GM12878 (cell line): Measurements from ENCODE around the gene DLEC1.

ENCODE experiments used
- EZH2 ChIP-seq: IDR thresholded peaks from 2 replicates; pipeline ENCODE4 v1.6.1; 2012; ENCODE audit warnings: low read depth, mild to moderate bottlenecking, control low read depth, inconsistent platforms, low read length, borderline replicate concordance; ENCODE audit not compliant: control insufficient read depth
- NR2C2 ChIP-seq: IDR thresholded peaks from 2 replicates; pipeline ENCODE4 v1.6.1; 2011; ENCODE audit warnings: borderline replicate concordance, low read depth; ENCODE audit not compliant: control insufficient read depth, insufficient read length
- POLR2A ChIP-seq: IDR thresholded peaks from 2 replicates; pipeline ENCODE4 v1.6.1; 2011; ENCODE audit warnings: low read depth, mild to moderate bottlenecking, low read length
- POLR2AphosphoS5 ChIP-seq: IDR thresholded peaks from 2 replicates; pipeline ENCODE4 v1.6.1; 2011; ENCODE audit warnings: mild to moderate bottlenecking, low read length, inconsistent platforms
- SPI1 ChIP-seq: IDR thresholded peaks from 2 replicates; pipeline ENCODE4 v1.6.1; 2011; ENCODE audit warnings: low read depth, mild to moderate bottlenecking, low read length, moderate library complexity, borderline replicate concordance; ENCODE audit not compliant: insufficient read depth
- SREBF2 ChIP-seq: IDR thresholded peaks from 2 replicates; pipeline ENCODE4 v1.6.1; 2012; ENCODE audit warnings: mild to moderate bottlenecking, low read length
- ZNF207 ChIP-seq: fragments of 450-650 bp; IDR thresholded peaks from 2 replicates; pipeline ENCODE4 v1.6.1; 2014; ENCODE audit warnings: antibody characterized with exemption, mild to moderate bottlenecking, borderline replicate concordance
- TF ChIP-seq, protein P1 (sequence below), 3 experiments: IDR thresholded peaks in 2 of 3; conservative IDR thresholded peaks in 1 of 3; 2 replicates each; pipeline ENCODE4 v1.5.1; 2011; ENCODE audit warnings: low read depth in 3 of 3, low read length in 3 of 3, mild to moderate bottlenecking in 3 of 3, control low read depth in 2 of 3, moderate library complexity in 2 of 3, inconsistent platforms in 1 of 3, mixed read lengths in 1 of 3; ENCODE audit not compliant: control insufficient read depth in 2 of 3, insufficient read depth in 1 of 3; ENCODE audit errors: extremely low read depth in 1 of 3
- TF ChIP-seq, protein P2 (sequence below): IDR thresholded peaks from 2 replicates; pipeline ENCODE4 v1.6.1; 2011; ENCODE audit warnings: low read depth, low read length, improper control_type of control experiment, borderline replicate concordance

DNA sequence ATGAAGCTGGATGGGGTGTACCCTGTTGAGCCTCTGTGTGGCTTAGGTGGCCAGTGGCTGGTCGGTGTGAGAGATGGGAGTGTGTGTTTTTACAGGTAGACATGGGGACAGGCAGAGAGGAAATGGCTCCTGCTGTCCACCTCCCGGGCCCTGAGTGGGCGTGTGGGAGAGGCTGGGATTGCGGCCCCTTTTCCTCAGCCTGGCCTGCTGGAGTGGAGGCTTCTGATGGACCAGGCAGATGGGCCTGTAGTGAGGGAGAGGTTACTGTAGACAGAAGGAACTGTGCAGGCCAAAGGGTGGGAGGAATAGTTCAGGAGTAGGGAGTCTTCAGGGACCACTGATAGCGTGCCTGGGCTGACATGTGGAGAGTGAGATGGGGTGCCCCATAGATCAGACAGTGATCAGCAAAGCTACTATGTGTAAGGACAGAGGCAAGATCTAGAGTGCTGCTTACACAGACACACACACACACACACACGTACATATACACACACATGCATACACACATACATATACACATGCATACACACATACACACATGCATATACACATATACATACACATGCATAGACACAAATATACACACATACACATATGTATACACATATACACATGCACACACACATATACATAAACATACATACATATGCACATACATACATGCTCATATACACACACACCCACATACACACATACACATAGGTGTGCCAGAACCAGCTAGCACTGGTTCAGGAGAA is 71.5 kb downstream of the DLEC1 start:
- TF ChIP-seq SREBF2 (no peak), POLR2A (no peak), SPI1 (no peak), NR2C2 (no peak), ZNF207 (no peak), POLR2AphosphoS5 (no peak), EZH2 (no peak)
- TF ChIP-seq, protein P1, sequence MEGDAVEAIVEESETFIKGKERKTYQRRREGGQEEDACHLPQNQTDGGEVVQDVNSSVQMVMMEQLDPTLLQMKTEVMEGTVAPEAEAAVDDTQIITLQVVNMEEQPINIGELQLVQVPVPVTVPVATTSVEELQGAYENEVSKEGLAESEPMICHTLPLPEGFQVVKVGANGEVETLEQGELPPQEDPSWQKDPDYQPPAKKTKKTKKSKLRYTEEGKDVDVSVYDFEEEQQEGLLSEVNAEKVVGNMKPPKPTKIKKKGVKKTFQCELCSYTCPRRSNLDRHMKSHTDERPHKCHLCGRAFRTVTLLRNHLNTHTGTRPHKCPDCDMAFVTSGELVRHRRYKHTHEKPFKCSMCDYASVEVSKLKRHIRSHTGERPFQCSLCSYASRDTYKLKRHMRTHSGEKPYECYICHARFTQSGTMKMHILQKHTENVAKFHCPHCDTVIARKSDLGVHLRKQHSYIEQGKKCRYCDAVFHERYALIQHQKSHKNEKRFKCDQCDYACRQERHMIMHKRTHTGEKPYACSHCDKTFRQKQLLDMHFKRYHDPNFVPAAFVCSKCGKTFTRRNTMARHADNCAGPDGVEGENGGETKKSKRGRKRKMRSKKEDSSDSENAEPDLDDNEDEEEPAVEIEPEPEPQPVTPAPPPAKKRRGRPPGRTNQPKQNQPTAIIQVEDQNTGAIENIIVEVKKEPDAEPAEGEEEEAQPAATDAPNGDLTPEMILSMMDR (IDR thresholded peaks at IDR 0.05 in 2 of 3, conservative IDR thresholded peaks at IDR 0.05 in 1 of 3; ENCODE audit: control insufficient read depth in 2 of 3, extremely low read depth in 1 of 3, insufficient read depth in 1 of 3, low read depth in 3 of 3, low read length in 3 of 3), result no peak
- TF ChIP-seq, protein P2, sequence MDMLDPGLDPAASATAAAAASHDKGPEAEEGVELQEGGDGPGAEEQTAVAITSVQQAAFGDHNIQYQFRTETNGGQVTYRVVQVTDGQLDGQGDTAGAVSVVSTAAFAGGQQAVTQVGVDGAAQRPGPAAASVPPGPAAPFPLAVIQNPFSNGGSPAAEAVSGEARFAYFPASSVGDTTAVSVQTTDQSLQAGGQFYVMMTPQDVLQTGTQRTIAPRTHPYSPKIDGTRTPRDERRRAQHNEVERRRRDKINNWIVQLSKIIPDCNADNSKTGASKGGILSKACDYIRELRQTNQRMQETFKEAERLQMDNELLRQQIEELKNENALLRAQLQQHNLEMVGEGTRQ, result no peak
